Activated naive CD4-positive, alpha-beta T cell (primary cell): ENCODE data around the gene CDK5RAP2.

ENCODE experiments used
- DNase-seq, 4 experiments: peaks; one replicate each; lab custom pipeline; 2025; lab: John Stamatoyannopoulos, UW

The CDK5RAP2 gene

GRCh38 chr9:120383999-120384924 lies 195.7 kb downstream of the CDK5RAP2 start:
- no peak for DNase-seq

DNA sequence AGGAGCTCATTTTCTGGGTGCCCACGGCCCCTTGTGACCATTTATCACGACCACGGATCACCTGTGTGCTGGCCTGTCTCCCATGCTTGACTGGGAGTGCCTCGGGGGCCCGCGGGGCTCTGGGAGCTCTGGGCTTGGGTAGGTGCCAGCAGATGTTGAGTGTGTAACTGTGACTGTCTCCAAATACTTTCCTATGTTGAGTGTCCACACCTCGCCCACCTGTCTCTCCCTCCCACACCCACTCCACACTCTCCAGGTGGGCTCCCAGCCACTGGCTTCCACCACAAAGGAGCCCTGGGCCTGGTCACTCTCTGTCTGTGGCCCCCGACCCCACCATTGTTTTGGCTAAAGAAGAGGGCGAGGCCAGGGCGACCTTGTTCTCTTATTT lies 196.4 kb downstream of the CDK5RAP2 start:
- DNase-seq = no peak

- no peak for DNase-seq
Measured at GRCh38 chr9:120382453-120382852, 197.5 kb downstream of the CDK5RAP2 start.

- no peak for DNase-seq
Measured at GRCh38 chr9:120381839-120382238, 198.1 kb downstream of the CDK5RAP2 start.

DNA sequence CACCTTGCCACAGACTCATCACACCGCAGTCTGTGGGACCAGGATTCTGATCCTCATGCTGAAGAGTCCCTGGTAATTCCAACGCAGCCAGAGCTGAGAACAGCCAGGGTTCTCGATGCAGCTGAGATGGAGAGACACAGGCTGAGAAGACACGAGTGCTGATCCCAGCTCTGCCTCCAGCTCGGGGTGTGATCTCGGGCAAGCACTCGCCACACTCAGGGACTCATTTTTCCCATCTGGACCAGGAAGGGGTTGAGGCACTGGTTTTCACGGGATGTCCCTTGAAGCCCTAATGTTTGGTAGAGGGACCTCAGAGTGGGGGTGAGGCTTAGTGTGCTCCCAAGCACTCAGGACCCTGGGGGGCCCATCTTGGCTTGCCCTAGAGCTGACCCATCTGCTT lies 200.4 kb downstream of the CDK5RAP2 start:
- no peak for DNase-seq

- DNase-seq = no peak
Measured at GRCh38 chr9:120378680-120379079, 201.3 kb downstream of the CDK5RAP2 start.

DNA sequence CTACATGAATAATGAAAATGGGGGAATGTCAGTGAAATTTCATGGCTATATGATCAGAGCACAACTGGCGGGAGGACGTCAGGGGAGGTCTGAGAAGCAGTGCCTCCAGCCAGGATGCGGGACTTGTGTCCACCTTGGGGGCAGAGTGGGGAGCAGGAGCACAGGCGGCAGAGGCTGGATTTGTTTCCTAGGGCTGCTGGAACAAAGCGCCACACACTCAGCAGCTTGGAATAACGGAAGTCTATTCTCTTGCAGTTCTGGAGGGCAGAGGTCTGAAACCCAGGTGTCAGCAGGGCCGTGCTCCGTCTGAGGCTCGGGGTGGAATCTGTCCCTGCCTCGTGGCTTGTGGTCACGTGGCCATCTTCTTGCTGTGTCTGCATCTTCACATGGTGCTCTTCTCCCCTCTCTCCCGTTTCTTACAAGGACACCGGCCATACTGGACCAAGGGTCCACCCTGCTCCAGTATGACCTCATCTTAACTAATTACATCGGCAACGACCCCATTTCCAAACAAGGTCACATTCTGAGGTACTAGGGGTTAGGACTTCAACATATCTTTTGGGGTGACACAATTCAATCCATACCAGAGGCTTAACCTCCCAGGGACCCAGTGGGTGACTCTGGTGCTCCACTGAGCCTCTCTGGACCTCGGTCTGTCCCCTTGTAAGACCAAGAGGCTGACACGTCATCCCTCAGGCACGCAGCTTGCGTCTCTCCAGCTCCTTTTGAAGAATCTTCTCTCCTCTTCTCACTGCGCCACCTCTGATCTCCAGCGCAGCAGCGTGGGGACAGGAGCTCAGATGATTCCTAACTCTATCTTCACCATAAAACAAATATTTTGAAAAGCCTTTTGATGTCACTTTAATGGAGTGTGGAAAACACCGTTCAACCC lies 202.5 kb downstream of the CDK5RAP2 start:
- no peak for DNase-seq

DNA sequence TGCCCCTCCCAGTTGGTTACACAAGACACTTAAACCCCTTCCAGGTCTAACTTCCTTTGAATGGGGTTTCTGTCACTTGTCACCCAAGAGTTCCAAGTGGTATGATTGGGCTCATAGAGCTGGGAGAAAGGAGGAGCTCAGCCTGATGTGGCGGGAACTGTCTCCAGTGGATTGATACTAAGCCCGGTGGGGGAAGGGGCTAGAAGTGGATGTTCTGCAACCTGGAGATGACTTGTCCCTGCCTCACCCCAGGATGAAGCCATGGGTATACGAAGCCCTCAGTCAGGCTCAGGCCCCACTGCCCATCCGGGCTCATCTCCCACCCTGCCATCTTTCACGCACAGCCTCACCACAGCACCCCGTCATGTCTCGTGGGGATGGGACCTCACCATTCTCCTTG lies 203.9 kb downstream of the CDK5RAP2 start:
- DNase-seq = no peak

GRCh38 chr9:120375316-120375715 lies 204.7 kb downstream of the CDK5RAP2 start:
- no peak for DNase-seq

GRCh38 chr9:120374817-120375216 lies 205.2 kb downstream of the CDK5RAP2 start:
- no peak for DNase-seq

DNA sequence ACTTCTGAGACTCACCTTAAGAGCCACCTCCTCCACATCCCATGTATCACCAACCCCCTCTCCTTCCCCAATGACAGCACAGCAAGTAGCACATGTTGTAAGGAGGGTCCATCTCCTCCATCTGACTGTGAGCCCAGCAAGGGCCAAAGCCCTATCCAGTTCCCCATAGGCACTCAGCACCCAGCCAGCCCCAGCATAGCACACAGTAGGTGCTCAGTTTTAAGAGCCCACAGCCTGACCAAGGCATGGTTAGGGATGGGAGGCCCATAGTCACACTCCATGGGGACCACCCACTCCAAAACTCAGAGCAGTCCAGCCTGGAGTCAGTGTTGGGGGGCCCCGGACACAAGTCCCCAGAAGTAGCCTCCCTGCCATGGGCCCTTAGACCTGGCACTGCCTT lies 205.7 kb downstream of the CDK5RAP2 start:
- no peak for DNase-seq

GRCh38 chr9:120372040-120372439 lies 207.9 kb downstream of the CDK5RAP2 start:
- no peak for DNase-seq

DNA sequence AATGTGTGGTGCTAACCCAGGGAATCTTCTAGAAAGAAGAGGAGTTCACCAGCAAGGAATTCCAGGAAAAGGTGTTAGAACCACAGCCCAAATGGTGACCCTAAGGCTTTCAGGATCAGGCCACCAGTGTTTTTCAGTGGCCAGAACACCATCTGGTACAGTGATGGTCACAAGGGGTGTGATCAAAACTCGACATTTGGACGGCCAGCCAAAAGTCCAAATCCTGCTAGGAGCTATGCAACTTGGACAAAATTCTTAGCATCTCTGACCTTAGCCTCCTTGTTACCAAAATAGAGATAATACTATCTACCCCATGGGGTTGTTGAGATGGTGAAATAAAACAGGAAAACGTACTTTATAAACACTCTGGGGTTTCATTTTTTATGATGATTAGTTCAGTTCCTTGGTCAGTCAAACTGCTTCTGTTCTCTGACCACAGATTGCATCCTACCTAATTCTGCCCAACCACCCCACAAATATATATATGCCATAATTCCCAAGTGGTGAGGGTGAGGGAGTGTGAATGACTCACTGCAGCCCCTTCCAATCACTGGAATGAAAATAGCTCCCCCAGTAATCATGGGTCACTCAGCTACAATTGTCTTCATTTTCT lies 210.3 kb downstream of the CDK5RAP2 start:
- DNase-seq = no peak

GRCh38 chr9:120368799-120369198 lies 211.2 kb downstream of the CDK5RAP2 start:
- DNase-seq = no peak

DNA sequence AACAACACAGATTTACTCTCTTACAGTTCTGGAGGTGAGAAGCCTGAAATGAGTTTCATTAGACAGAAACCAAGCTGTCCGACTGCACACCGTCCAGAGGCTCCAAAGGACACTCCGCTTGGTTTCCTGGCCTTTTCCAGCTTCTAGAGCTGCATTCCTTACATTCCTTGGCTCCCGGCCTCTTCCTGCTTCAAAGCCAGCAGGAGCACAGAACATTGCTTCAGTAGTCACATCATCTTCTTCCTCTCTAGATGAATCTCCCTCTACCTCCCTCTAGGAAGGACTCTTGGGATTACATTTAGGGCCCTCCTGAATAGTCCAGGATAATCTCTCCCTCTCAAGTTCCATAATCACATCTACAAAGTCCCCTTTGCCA lies 213.3 kb downstream of the CDK5RAP2 start:
- no peak for DNase-seq

DNA sequence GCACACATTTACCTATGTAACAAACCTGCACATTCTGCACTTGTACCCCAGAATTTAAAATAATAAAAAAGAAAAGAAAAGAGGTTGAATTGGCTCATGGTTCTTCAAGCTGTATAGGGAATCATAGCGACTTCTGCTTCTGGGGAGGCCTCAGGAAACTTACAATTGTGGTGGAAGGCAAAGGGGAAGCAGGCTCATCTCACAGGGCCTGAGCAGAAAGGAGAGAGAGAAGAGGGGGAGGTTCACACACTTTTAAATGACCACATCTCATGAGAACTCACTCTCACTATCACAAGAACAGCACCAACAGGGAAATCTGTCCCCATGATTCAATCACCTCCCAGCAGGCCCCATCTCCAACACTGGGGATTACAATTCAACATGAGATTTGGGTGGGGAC lies 214.6 kb downstream of the CDK5RAP2 start:
- DNase-seq = no peak

DNA sequence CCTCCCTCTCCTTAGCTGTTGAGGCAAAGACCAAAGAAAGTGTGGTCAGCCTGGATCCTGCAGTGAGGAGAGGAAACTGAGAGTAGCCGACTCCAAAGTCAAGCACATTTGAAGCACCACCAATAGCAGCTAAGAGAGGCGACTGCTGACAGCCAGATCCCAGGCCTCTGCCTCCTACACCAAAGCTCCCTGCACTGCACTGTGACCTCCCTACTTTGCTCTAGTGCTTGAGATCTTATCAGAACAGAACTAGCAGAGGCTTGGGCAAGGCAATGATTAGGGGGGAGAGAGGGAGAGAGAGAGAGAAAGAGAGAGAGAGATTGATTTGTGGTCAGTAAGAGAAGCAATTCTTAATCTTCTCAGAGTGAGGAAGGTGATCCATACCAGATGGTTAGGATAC lies 216.3 kb downstream of the CDK5RAP2 start:
- no peak for DNase-seq

- no peak for DNase-seq
Measured at GRCh38 chr9:120362446-120362845, 217.5 kb downstream of the CDK5RAP2 start.

DNA sequence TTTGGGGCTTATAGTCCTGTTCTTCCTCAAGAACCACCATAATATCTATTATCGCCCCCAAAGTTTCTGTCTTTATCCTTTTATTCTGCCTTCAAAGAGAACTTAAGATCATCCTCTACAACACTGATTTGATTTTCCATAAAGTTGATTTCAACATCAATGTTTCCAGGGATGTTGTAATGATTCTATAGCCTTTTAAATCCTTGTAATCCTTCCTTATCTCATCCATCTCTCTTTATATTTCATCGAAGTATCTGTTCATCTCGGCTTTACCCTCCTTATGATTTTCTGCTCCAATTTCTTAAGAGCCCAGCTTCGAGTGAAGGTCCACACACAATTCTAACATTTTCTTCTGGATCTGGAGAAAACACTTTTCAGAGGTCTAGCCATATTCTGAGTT lies 218.4 kb downstream of the CDK5RAP2 start:
- DNase-seq = no peak

- DNase-seq = no peak
Measured at GRCh38 chr9:120360510-120360909, 219.5 kb downstream of the CDK5RAP2 start.

DNA sequence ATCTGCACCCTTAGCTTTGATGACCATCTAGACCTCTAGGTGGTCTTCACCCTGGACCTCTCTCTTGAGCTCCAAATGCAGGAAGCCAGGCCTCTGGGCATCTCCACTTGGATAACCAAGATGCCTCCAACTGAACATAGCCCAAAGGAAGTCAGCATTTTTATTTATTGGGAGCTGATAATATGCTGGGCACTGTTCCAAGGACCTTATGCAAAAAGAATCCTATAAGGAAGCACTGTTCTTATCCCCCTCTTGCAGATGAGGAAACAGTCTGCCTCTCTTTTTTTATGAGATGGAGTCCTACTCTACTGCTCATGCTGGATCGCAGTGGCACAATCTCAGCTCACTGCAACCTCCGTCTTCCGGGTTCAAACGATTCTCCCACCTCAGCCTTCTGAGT lies 219.9 kb downstream of the CDK5RAP2 start:
- no peak for DNase-seq

DNA sequence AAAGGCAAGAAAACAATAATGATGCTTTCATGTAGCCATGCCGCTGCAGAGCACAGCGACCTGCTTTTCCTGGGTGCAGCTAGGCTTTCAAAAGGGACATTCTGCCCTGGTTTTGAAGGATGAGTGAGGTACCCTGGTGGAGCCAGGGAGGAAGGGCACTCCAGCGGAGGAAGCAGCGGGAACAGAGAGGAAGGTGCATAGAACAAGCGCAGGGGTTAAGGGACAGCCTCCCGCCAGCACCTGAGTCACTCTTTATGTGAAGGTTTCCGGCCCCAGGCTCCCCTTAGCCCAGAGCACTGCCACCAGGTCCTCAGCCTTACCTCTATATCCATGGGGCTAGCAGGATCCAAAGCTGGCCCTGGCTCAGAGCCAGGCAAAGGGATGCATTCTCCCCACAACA lies 221.1 kb downstream of the CDK5RAP2 start:
- DNase-seq = no peak

DNA sequence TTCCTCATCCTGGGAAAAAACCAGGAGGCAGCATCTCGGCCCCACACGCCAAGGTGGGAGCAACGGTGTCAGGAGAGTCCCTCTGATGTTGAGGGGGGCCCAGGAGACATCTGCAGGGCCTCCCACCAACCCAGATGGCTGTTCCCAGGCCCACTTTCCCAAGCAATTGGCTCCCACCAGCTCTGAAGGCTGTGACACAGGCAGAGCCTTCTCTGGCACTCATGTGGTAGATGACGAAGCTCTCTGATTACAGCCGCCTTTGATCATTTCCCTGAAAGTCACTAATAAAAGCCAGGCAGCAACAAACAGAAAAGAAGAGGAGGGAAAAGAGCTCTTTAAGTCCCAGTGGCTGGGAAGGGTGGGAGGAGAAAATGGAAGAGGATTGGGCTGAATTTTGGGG lies 226.5 kb downstream of the CDK5RAP2 start:
- no peak for DNase-seq
